ENCODE data around the gene TCFL5. TPM values are rescaled to one million over a fixed set of nuclear protein-coding genes. Genes with fewer than 3 reads are reported as not detected.
"Not testable (repeated sequence)": the region's sequence is repeated elsewhere in the genome, so short reads cannot be mapped to it uniquely, and the experiment has no call there.

TCFL5 gene
- total RNA-seq, 6 experiments from 2014 or later = 19.9 to 25.2 (median 21.1) TPM

DNA sequence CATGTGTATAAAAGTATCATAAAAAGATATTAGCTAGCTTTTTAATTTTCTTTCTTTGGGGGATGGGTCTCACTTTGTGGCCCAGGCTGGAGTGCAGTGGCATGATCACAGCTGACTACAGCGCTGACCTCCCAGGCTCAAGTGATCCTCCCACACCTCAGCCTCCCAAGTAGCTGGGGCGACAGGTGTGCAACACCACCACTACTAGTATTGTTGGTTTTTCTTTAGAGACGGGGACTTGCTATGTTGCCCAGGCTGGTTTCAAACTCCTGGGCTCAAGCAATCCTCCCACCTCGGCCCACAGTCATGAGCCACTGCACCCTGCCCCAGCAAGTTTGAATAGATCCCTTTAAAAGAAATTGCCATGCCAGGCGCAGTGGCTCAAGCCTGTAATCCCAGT lies 6.5 kb downstream of the TCFL5 start:
- H3K4me3 Mint-ChIP-seq = no peak overlapping the region
- H3K4me1 Mint-ChIP-seq (ENCODE audit: low read depth) = peaks cover 12% of the 10 kb centered on the region
- no peak for DNase-seq
- peaks cover 30% of the 10 kb centered on the region for H3K36me3 Mint-ChIP-seq (ENCODE audit: low read depth)
- no peaks in the 10 kb centered on the region for H3K9me3 Mint-ChIP-seq
- no peak overlapping the region for H3K27ac Mint-ChIP-seq
- TF ChIP-seq, protein P1, sequence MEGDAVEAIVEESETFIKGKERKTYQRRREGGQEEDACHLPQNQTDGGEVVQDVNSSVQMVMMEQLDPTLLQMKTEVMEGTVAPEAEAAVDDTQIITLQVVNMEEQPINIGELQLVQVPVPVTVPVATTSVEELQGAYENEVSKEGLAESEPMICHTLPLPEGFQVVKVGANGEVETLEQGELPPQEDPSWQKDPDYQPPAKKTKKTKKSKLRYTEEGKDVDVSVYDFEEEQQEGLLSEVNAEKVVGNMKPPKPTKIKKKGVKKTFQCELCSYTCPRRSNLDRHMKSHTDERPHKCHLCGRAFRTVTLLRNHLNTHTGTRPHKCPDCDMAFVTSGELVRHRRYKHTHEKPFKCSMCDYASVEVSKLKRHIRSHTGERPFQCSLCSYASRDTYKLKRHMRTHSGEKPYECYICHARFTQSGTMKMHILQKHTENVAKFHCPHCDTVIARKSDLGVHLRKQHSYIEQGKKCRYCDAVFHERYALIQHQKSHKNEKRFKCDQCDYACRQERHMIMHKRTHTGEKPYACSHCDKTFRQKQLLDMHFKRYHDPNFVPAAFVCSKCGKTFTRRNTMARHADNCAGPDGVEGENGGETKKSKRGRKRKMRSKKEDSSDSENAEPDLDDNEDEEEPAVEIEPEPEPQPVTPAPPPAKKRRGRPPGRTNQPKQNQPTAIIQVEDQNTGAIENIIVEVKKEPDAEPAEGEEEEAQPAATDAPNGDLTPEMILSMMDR (IDR thresholded peaks at IDR 0.05) = no peak
- H3K27me3 Mint-ChIP-seq (ENCODE audit: insufficient read depth) = no peaks in the 10 kb centered on the region

DNA sequence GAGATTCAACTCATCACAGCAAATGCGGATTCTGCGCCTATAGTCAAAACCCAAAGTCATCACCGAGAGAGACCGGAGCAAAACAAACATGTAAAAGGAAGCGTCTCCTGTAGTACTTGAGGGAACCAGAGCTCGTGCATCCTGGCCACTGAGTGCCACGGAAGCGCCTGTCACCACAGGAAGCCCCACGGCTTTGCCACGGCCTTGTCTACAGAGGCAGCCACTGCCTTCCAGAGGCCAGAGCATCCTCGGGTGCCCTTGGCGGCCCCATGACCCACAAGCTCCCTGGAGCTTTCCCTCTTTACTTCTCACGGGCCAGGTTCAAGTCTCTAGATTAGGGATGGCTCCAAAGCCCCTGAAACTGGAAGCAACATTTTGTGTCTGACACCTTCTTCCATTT lies 7.5 kb downstream of the TCFL5 start:
- H3K27me3 Mint-ChIP-seq (ENCODE audit: insufficient read depth) = no peaks in the 10 kb centered on the region
- TF ChIP-seq, protein P1 (IDR thresholded peaks at IDR 0.05) = no peak
- H3K9me3 Mint-ChIP-seq = no peaks in the 10 kb centered on the region
- no peak overlapping the region for H3K4me3 Mint-ChIP-seq
- no peak for DNase-seq
- H3K4me1 Mint-ChIP-seq (ENCODE audit: low read depth) = peaks cover 2% of the 10 kb centered on the region; the same call in 1 of the 2 replicates
- H3K27ac Mint-ChIP-seq = no peak overlapping the region
- peaks cover 32% of the 10 kb centered on the region for H3K36me3 Mint-ChIP-seq (ENCODE audit: low read depth)

DNA sequence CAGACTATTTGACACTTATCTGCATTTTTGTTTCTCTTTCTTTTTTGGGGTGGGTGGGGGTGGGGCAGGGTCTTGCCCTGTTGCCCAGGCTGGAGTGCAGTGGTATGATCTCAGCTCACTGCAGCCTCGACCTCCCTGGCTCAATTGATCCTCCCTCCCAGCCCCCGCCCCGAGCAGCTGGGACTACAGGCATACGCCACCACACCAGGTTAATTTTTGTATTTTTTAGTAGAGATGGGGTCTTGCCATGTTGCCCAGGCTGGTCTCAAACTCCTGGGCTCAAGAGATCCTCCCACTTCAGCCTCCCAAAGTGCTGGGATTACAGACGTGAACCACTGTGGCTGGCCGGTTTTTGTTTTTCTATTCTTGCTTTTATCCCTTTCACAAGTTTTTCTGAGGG lies 8.3 kb downstream of the TCFL5 start:
- peaks cover 32% of the 10 kb centered on the region for H3K36me3 Mint-ChIP-seq (ENCODE audit: low read depth)
- H3K4me3 Mint-ChIP-seq; H3K27me3 Mint-ChIP-seq (ENCODE audit: insufficient read depth); DNase-seq; H3K4me1 Mint-ChIP-seq (ENCODE audit: low read depth); H3K27ac Mint-ChIP-seq; H3K9me3 Mint-ChIP-seq: not testable (repeated sequence)

DNA sequence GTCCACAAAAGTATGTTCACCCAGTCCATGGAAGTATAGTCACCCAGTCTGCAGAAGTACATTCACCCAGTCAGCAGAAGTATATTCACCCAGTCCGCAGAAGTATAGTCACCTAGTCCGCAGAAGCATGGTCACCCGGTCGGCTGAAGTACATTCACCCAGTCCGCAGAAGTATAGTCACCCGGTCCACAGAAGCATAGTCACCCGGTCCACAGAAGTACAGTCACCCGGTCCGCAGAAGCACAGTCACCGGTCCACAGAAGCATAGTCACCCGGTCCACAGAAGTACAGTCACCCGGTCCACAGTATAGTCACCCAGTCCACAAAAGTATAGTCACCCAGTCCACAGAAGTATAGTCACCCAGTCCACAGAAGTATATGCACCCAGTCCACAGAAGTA lies 8.8 kb downstream of the TCFL5 start:
- no peaks in the 10 kb centered on the region for H3K27me3 Mint-ChIP-seq (ENCODE audit: insufficient read depth)
- H3K36me3 Mint-ChIP-seq (ENCODE audit: low read depth) = peaks cover 30% of the 10 kb centered on the region
- DNase-seq = no peak
- no peak overlapping the region for H3K27ac Mint-ChIP-seq
- no peaks in the 10 kb centered on the region; the same call in 1 of the 2 replicates for H3K4me1 Mint-ChIP-seq (ENCODE audit: low read depth)
- TF ChIP-seq, protein P1 (IDR thresholded peaks at IDR 0.05) = no peak
- H3K4me3 Mint-ChIP-seq = no peak overlapping the region
- H3K9me3 Mint-ChIP-seq = no peaks in the 10 kb centered on the region

DNA sequence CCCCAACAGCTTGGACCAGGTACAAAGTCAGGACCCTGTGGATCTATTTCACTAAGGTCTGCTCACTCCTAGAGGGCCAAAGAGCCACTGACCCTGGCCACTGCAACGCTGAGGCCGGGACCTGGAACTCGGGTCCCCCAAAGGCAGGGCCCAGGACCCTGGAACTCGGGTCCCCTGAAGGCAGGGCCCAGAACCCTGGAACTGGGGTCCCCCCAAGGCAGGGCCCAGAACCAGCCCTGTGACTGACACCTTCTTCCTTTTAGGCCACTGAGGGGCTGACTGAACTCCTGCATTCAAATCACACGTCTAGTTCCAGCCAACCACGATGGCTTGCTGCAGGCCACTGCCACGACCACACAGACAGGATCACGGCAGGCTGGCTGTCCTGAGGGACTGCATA lies 9.4 kb downstream of the TCFL5 start:
- TF ChIP-seq, protein P1 (IDR thresholded peaks at IDR 0.05) = no peak
- DNase-seq = no peak
- no peak overlapping the region for H3K4me3 Mint-ChIP-seq
- no peak overlapping the region for H3K27ac Mint-ChIP-seq
- H3K4me1 Mint-ChIP-seq (ENCODE audit: low read depth) = no peaks in the 10 kb centered on the region
- H3K9me3 Mint-ChIP-seq = no peaks in the 10 kb centered on the region
- H3K36me3 Mint-ChIP-seq (ENCODE audit: low read depth) = peaks cover 30% of the 10 kb centered on the region
- no peaks in the 10 kb centered on the region for H3K27me3 Mint-ChIP-seq (ENCODE audit: insufficient read depth)

DNA sequence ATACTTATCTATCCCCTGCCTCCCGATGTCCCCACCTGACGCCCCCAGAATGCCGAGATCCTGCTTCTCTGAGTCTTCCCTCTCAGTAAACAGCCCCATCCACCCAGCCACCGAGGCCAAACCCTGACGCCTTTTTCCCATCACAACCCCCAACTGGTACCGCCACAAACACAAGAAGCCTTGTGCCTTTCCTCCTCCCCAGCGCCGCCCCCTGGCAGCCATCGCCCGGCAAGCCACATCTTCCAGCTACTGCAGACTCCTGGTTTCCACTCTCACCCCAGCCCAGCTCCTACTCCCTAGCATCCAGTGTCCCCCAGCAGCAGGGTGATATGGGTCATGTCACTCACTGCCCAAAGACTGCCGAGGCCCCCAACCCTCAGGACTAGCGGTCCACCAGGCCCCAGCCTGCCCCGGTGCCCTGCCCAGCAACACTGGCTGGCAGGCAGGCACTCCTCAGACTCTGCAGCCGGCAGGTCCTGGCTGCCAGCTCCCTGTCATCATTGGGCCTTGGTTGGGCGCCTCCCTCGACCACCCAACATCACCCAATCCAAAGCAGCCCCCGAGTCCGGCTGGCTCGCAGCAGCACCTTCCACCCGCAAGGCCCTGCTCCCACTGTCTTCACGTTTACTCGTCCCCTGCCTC lies 11.2 kb downstream of the TCFL5 start:
- no peaks in the 10 kb centered on the region for H3K27me3 Mint-ChIP-seq (ENCODE audit: insufficient read depth)
- peaks cover 36% of the 10 kb centered on the region for H3K36me3 Mint-ChIP-seq (ENCODE audit: low read depth)
- DNase-seq = no peak
- no peaks in the 10 kb centered on the region for H3K4me1 Mint-ChIP-seq (ENCODE audit: low read depth)
- TF ChIP-seq, protein P1 (IDR thresholded peaks at IDR 0.05) = no peak
- H3K9me3 Mint-ChIP-seq = no peaks in the 10 kb centered on the region
- no peak overlapping the region for H3K27ac Mint-ChIP-seq
- no peak overlapping the region for H3K4me3 Mint-ChIP-seq

All from HFFc6 (cell line).